K562 (cell line): Measurements from ENCODE around the gene SPATA12. TPM values are rescaled to one million over a fixed set of nuclear protein-coding genes. Genes with fewer than 3 reads are reported as not detected.

Experiments
- ATAC-seq: fragments of 200-7000 bp; cut with Tn5 transposase; 3 replicates; pipeline ENCODE4 v1.9.1; 2020; ENCODE audit warnings: moderate library complexity
- BruUV-seq: library from RNA; stranded (reverse); fragments of 400-500 nt; replicated peaks from 2 replicates; lab custom pipeline; 2021; lab: Mats Ljungman, UMichigan
- CTCF ChIA-PET: fragments of 300-600 bp; formaldehyde crosslinking; extraction: SDS; loops from one replicate; lab custom pipeline; 2021; ENCODE audit warnings: low intra/inter-chr PET ratio; lab: Yijun Ruan, JAX
- POLR2A ChIA-PET: fragments of 300-600, 350-650 bp; sonication (Branson Sonifier 250); formaldehyde crosslinking; extraction: SDS; loops from one replicate; lab custom pipeline; 2021; ENCODE audit warnings: antibody characterized with exemption, inconsistent platforms; lab: Yijun Ruan, JAX
- DNase-seq, 4 experiments: peaks; one replicate each; pipeline versions ENCODE4 v3.0.0 to v3.0.0-alpha.2; 2011 to 2018; ENCODE audit warnings: low spot score in 3 of 4, mixed read lengths in 3 of 4; ENCODE audit errors: extremely low read depth in 1 of 4
- FAIRE-seq: peaks from 2 replicates; lab custom pipeline; 2011; peaks lifted over from hg19 to GRCh38; lab: Jason Lieb, UNC
- H2AFZ ChIP-seq: 2 replicates; pipeline ENCODE4 v1.6.0; 2011; ENCODE audit warnings: low read depth, low read length, control low read depth, inconsistent platforms
- H3K27ac ChIP-seq: fragments of 200-600 bp; 3 replicates; pipeline ENCODE4 v1.8.0; 2011; ENCODE audit warnings: low read depth, mild to moderate bottlenecking, control low read depth, inconsistent platforms, low read length, moderate library complexity, mixed read lengths; ENCODE audit errors: extremely low read depth
- H3K27me3 ChIP-seq, 2 experiments: fragments of 300-600 bp in 1 of 2; 2 replicates in 1 of 2; 3 replicates in 1 of 2; pipeline versions ENCODE4 v1.6.0 to v1.8.0; 2011; ENCODE audit warnings: inconsistent platforms in 2 of 2, low read length in 2 of 2, mild to moderate bottlenecking in 1 of 2, mixed read lengths in 1 of 2, moderate library complexity in 1 of 2; ENCODE audit not compliant: control insufficient read depth in 2 of 2, insufficient read depth in 2 of 2
- H3K36me3 ChIP-seq: fragments of 300-600 bp; 3 replicates; pipeline ENCODE4 v1.8.0; 2011; ENCODE audit warnings: mild to moderate bottlenecking, low read length, inconsistent platforms; ENCODE audit not compliant: control insufficient read depth, insufficient read depth
- H3K4me1 ChIP-seq, 2 experiments: fragments of 200-600 bp in 1 of 2; replicated peaks in 1 of 2; 2 replicates in 1 of 2; 3 replicates in 1 of 2; pipeline versions ENCODE4 v1.5.1 to v1.8.0; 2011; ENCODE audit warnings: inconsistent platforms in 2 of 2, low read length in 2 of 2, mild to moderate bottlenecking in 1 of 2, mixed read lengths in 1 of 2, moderate library complexity in 1 of 2; ENCODE audit not compliant: control insufficient read depth in 2 of 2, insufficient read depth in 2 of 2
- H3K4me2 ChIP-seq: 2 replicates; pipeline ENCODE4 v1.6.1; 2011; ENCODE audit warnings: low read length, control low read depth, inconsistent platforms, mixed read lengths; ENCODE audit not compliant: insufficient read depth
- H3K4me3 ChIP-seq: fragments of 200-600 bp; sonication (generic), shearing (Covaris generic); 2 replicates; pipeline ENCODE4 v1.5.1; 2016; ENCODE audit warnings: control low read depth, inconsistent platforms
- H3K79me2 ChIP-seq: fragments of 200-600 bp; 3 replicates; pipeline ENCODE4 v1.8.0; 2011; ENCODE audit warnings: low read length, inconsistent platforms; ENCODE audit not compliant: control insufficient read depth, insufficient read depth
- H3K9ac ChIP-seq, 2 experiments: 2 replicates each; pipeline versions ENCODE4 v1.6.0 to v1.6.1; 2011; ENCODE audit warnings: low read depth in 2 of 2, low read length in 2 of 2, control low read depth in 1 of 2, inconsistent platforms in 1 of 2, mild to moderate bottlenecking in 1 of 2, mixed read lengths in 1 of 2; ENCODE audit not compliant: insufficient read depth in 1 of 2
- H3K9me1 ChIP-seq: one replicate; pipeline ENCODE4 v1.6.0; 2011; ENCODE audit warnings: inconsistent platforms, mild to moderate bottlenecking, low read length, moderate library complexity; ENCODE audit not compliant: control insufficient read depth, insufficient read depth
- H3K9me3 ChIP-seq: replicated peaks from 2 replicates; pipeline ENCODE4 v1.5.1; 2011; ENCODE audit warnings: low read depth, low read length, inconsistent platforms; ENCODE audit not compliant: control insufficient read depth, insufficient read depth
- H4K20me1 ChIP-seq: replicated peaks from 2 replicates; pipeline ENCODE4 v1.6.1; 2011; ENCODE audit warnings: low read length, inconsistent platforms, mixed read lengths; ENCODE audit not compliant: control insufficient read depth, insufficient read depth
- BCL6 ChIP-seq: fragments of 250-450 bp; sonication (Bioruptor Pico); IDR thresholded peaks from 2 replicates; pipeline ENCODE4 v1.4.0; 2020
- CBX8 ChIP-seq: fragments of 200-600 bp; sonication (generic); IDR thresholded peaks from 2 replicates; pipeline ENCODE4 v1.6.1; 2012; ENCODE audit warnings: borderline replicate concordance, mixed run types, low read depth, mild to moderate bottlenecking, moderate library complexity, mixed read lengths, low read length, control low read depth, inconsistent platforms; ENCODE audit not compliant: poor library complexity, severe bottlenecking; ENCODE audit errors: extremely low read depth
- ESRRB ChIP-seq: fragments of 250-450 bp; sonication (Bioruptor Pico); IDR thresholded peaks from 2 replicates; pipeline ENCODE4 v1.5.0; 2020; ENCODE audit warnings: mild to moderate bottlenecking, moderate library complexity, borderline replicate concordance
- PTBP1 ChIP-seq: fragments of 200-400 bp; formaldehyde crosslinking; IDR thresholded peaks from 2 replicates; pipeline ENCODE4 v1.6.1; 2017; ENCODE audit warnings: low read depth, low read length
- U2AF1 ChIP-seq: fragments of 200-400 bp; formaldehyde crosslinking; optimal IDR thresholded peaks from 2 replicates; pipeline ENCODE3; 2017; ENCODE audit warnings: mild to moderate bottlenecking, low read depth, low read length, moderate library complexity
- WGBS: fragments of 100-300 bp; shearing (Covaris generic); methylation state at CpG from one replicate; pipeline ENCODE4 v1.1.6; 2016; ENCODE audit warnings: low coverage, mixed read lengths; ENCODE audit not compliant: insufficient coverage; ENCODE audit errors: missing lambda C conversion rate; 5-methylcytosine and 5-hydroxymethylcytosine counted together
- in situ Hi-C: fragments of 300-500 bp; cut with MboI; formaldehyde crosslinking; loops from 4 replicates; pipeline ENCODE4 v1.15.0; 2018; ENCODE audit warnings: inconsistent platforms, mixed read lengths
- intact Hi-C: fragments of 100-400 bp; cut with micrococcal nuclease; formaldehyde crosslinking; loops from 2 replicates; pipeline ENCODE4 v1.14.2; 2022
- polyA plus RNA-seq, 8 experiments: library from polyadenylated mRNA; depleted of rRNA in 4 of 8; stranded (reverse) in 5 of 8; unstranded in 3 of 8; fragments of >200 nt; fragmentation: Nextera tagmentation in 2 of 8; fragmentation: Illumina TruSeq in 1 of 8; extraction: Ambion mirVana in 2 of 8; extraction: Trizol in 1 of 8; gene quantifications; 2 replicates each; pipeline versions ENCODE4 v1.2.1 to v1.2.3, GENCODE V29; 2011 to 2014; ENCODE audit warnings: inconsistent platforms in 1 of 8, missing spikeins in 1 of 8
- total RNA-seq, 7 experiments: library from RNA; depleted of rRNA in 6 of 7; stranded (reverse); fragments of >200 nt in 6 of 7; fragmentation: Illumina TruSeq in 2 of 7; extraction: Trizol in 2 of 7; gene quantifications; 2 replicates each; pipeline versions ENCODE4 v1.2.1 to v1.2.3, GENCODE V29; 2011 to 2021; ENCODE audit warnings: low replicate concordance in 1 of 7
- TF ChIP-seq, protein P1 (sequence below), 2 experiments: fragments of 450-650 bp; conservative IDR thresholded peaks; 2 replicates each; pipeline ENCODE4 v1.6.1; 2017; ENCODE audit warnings: mild to moderate bottlenecking in 2 of 2, moderate library complexity in 2 of 2

SPATA12 gene
- total and polyA plus RNA-seq, 9 of the 15 experiments (the other 6 are each of a cell fraction or from before 2014, with no cell fraction given), result not detected

- H3K4me2 ChIP-seq, result no peak overlapping the region
- no peaks in the 10 kb centered on the region for H3K79me2 ChIP-seq
- WGBS, result 61% methylated on average over 12 of the region's 13 CpGs
- ChIA-PET POLR2A (no interaction called here), CTCF (no interaction called here)
- peaks cover 4% of the 10 kb centered on the region; the same call in 1 of the 2 replicates for H3K9me3 ChIP-seq
- intact Hi-C loops, result no loop called here
- BruUV-seq, result no TSS peak
- no peak overlapping the region for H3K27ac ChIP-seq
- TF ChIP-seq U2AF1, result no peak
- TF ChIP-seq ESRRB (CRISPR knock-in tag), result no peak
- no peak for TF ChIP-seq PTBP1
- no peak for TF ChIP-seq CBX8
- TF ChIP-seq, protein P1, sequence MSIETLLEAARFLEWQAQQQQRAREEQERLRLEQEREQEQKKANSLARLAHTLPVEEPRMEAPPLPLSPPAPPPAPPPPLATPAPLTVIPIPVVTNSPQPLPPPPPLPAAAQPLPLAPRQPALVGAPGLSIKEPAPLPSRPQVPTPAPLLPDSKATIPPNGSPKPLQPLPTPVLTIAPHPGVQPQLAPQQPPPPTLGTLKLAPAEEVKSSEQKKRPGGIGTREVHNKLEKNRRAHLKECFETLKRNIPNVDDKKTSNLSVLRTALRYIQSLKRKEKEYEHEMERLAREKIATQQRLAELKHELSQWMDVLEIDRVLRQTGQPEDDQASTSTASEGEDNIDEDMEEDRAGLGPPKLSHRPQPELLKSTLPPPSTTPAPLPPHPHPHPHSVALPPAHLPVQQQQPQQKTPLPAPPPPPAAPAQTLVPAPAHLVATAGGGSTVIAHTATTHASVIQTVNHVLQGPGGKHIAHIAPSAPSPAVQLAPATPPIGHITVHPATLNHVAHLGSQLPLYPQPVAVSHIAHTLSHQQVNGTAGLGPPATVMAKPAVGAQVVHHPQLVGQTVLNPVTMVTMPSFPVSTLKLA (conservative IDR thresholded peaks at IDR 0.05), result no peak
- TF ChIP-seq BCL6, result no peak
- no peak for ATAC-seq
- H3K27me3 ChIP-seq, result no peaks in the 10 kb centered on the region
- in situ Hi-C loops, result no loop called here
- no peak for DNase-seq
- peaks cover 15 to 38% of the 10 kb centered on the region in 2 experiments; a peak in 3 of 5 replicates for H3K4me1 ChIP-seq
- H3K9ac ChIP-seq, result no peak overlapping the region
- no peak overlapping the region for H3K4me3 ChIP-seq
- no peaks in the 10 kb centered on the region for H3K9me1 ChIP-seq
- no peak for FAIRE-seq
- no peaks in the 10 kb centered on the region for H4K20me1 ChIP-seq
- H2AFZ ChIP-seq, result peak overlapping the region; percentile 31; the same call in 1 of the 2 replicates
- H3K36me3 ChIP-seq, result no peaks in the 10 kb centered on the region
Observed at GRCh38 chr3:57011022-57011421, 49.4 kb upstream of the SPATA12 start.
